Mucosa of gallbladder (tissue), 1 donor: ENCODE measurements around the gene G6PD. TPM values are rescaled to one million over a fixed set of nuclear protein-coding genes. Genes with fewer than 3 reads are reported as not detected.
"Not testable (repeated sequence)": the region's sequence is repeated elsewhere in the genome, so short reads cannot be mapped to it uniquely, and the experiment has no call there.

Experiments used
- DNase-seq: peaks from one replicate; pipeline ENCODE4 v3.0.0-alpha.2; 2020; ENCODE audit warnings: low spot score
- total RNA-seq: library from RNA; stranded (reverse); gene quantifications from one replicate; pipeline ENCODE4 v1.2.1, GENCODE V29; 2021
- donor health status: DM: no; HTN: no; CAD: no.

Gene G6PD
- total RNA-seq, 1 donor from 2014 or later: 119 TPM

DNA sequence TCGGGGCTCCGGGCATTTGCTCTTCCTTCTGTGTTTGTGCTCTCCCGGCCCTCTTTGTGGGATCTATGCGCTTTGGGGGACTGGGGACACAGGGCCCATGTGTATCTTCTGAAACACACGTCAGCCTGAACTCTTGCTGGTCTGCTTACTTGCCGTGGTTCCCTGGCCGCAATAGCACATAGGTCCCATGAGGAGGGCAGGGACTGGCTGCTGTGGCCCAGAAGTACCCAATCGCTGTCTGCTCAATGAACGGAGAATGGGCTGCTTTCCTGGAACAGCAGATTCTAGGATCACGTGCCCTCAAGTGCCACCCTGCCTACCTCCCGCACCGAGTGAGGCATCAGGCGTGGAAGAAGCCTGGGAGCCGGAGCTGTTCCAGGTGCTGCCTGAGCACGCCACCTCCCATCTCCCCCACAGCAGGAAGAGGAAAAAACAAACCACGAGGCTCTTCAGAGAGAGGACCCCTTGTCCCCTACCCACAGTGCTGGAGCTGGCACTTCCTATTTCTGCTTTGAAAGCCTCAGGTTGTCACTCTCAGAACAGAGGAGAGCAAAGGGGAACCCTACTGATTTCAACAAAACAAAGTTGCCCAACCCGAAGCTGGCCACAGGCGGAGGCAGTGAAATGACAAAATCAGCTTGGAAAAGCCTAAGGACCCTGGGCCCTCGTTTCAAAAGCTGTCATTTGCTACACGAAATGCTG lies 3.8 kb downstream of the G6PD start:
- DNase-seq: no peak

DNA sequence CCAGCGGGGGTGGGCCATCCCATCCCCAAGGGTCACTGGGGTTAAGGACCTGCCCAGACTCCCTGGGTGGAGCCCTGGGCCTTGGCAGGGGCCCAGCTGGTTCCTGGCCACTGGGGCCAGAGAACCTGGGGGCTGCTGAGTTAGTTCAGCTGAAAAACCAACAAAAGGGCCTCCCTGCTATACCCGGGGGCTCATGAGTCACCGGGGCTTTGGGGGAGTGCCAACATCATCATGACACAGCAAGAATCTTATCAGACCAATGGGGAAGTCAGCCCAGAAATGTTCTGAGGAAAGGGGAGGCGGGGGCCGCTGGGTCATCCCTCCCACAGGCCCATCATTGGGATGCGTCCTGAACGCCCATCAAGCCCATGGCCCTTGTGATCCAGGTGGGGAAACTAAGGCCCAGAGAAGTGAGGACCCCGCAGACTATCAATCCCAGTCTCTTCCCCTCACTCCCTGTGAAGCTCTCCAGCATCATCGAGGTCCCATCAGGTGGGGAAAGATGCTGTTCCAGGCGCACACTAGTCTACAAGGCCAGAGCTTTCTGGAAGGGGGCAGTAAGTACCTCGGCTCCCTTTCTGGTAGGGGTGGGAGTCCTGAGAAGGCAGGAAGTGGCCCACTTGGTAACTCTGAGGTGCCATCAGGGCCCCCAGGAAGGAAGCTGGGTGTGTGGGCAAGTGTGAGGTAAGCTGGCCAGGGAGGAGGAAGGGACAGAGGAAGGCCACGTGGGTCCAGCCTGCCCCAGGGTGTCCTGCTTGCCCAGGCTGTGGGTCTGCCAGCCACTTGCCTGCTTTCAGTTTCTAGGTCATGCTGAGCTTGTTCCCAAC lies 4.5 kb downstream of the G6PD start:
- DNase-seq: peak; percentile 72

DNA sequence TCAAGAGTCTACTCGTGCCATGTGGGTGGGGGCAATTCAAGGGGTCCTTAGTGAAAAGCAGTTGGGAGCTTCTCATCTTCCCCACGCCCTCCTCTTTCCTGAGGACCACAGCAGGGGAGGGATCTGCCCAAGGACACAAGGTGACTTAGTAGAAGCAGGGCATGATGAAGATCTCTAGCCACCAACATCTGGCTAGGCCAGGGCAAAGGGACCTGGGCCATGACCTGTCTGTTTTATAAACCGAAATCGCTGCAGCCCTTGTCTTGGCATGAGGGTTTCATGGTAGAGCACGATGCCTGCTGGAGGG lies 5.1 kb downstream of the G6PD start:
- DNase-seq: no peak

DNA sequence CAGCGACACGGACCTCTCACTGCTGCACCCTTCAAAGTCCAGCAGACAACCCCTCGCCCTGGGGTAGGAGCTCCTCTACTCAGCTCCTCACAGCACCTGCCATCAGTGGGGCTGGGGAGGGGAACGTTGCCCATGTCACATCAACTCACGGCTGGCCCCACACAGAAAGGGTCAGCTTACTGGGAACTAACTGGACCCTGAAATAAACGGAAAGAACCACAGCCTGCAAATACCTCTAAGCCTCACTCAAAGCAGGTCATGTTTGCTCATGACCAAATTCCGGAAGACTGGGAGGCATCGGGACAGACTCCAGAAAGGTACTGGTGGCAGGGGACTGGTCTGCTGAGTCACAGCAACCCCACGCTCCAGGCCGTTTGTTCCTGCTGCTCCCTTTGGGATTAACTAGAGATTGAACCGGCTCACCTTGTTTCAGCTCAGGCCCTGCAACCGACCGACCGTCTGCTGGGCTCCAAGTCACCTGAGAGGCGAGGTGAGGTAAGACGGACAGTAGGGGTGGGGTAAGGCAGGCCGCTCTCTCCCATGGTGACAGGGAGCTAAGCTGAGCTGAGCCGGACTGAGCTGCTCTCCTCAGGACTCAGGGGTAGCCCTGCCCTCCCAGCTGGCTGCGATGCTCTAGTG lies 5.6 kb downstream of the G6PD start:
- peak; percentile 66 for DNase-seq

DNA sequence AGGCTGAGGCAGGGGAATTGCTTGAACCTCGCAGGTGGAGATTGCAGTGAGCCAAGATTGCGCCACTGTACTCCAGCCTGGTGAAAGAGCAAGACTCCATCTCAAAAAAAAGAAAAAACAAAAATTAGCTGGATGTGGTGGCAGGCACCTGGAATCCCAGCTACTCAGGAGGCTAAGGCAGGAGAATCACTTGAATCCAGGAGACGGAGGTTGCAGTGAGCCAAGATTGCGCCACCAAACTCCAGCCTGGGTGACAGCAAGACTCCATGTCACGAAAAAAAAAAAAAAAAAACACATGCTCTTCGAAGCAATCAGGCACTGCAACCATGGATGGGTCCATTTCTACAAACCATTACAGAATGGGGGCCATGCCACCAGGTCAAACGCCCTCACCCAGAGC lies 6.3 kb downstream of the G6PD start:
- DNase-seq: not testable (repeated sequence)

DNA sequence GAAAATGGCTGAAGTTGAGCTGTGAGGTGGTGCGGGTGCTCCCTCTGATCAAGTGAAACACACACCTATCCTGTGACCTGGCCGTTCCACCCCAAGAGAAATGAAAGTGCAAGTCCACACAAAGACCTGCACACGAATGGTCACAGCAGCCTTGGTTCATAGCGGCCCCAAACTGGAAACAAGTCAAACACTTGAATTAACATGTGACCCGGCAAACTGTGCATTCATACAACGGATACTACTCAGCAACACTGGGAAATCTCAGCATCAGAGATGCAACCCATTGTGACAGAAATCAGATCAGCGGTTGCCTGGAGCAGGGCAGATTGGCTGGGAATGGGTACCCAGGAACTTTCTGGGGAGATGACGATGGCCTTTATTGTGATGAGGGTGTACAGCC lies 7.6 kb downstream of the G6PD start:
- no peak for DNase-seq

DNA sequence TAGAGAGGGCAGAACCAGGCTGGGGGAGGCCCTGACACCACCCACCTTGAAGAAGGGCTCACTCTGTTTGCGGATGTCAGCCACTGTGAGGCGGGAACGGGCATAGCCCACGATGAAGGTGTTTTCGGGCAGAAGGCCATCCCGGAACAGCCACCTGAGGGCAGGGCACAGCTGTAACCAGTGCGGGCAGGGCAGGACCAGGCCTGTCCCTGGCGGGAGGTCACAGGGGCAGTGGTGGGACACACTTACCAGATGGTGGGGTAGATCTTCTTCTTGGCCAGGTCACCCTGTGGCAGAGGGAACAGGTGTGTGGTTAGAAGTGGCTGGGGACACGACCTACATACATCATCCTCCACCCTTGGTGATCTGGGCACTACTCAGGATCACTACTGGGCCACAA lies 10.8 kb downstream of the G6PD start:
- DNase-seq: no peak

DNA sequence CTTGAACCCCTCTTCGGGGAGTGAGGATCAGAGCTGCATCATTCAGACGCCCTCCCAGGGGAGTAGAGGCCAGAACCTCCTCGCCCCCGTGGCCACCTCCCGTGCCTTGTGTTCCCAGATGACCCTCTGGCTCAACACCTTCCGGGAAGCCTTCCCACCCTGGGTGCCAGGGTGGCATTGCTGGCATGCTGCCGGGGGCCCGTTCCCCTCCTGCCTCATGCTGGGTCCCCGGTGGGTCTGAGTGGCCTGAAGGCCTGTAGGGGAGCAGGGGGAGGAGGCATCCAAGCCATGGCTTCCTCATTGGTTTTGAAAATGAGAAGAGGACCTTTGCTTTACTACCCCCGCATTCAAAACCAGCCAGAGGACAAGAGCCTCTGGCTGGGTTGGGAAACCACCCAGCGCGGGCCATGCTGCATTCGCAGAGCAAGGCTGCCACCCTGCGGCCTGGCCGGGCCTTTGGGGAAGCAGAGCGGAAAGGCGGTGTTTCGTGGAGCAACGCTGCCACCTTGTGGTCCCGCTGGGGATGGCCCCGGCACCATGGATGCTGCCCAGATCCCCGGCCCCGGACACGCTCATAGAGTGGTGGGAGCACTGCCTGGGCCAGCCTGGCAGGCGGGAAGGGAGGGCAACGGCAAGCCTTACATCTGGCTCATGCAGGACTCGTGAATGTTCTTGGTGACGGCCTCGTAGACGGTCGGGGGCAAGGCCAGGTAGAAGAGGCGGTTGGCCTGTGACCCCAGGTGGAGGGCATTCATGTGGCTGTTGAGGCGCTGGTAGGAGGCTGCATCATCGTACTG lies 11.9 kb downstream of the G6PD start:
- DNase-seq: peak; percentile 89

DNA sequence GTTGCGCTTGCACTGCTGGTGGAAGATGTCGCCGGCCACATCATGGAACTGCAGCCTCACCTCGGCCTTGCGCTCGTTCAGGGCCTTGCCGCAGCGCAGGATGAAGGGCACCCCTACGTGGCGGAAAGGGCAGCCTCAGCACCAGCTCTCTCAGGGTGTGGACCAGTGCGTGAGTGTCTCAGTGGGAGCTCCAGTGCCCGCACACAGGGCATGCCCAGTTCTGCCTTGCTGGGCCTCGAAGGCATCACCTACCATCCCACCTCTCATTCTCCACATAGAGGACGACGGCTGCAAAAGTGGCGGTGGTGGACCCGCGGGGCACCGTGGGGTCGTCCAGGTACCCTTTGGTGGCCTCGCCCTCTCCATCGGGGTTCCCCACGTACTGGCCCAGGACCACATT lies 14.0 kb downstream of the G6PD start:
- no peak for DNase-seq

DNA sequence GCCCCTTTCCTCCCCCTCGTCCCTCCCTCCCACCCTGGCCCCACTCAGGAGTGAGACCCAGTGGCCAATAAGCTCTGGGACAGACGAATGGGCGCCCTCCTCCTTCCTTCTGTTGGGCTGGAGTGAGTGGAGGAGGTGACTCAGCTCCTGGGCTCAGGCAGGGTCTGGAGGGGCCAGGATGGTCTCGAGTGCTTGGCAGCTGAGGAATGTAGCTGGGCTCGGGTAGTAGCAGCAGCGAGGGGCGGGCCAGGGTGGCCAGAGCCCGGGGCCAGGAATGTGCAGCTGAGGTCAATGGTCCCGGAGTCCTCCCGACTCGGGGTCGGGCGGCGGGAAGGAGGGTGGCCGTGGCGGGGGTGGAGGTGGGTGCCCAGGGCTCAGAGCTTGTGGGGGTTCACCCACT lies 15.0 kb downstream of the G6PD start:
- DNase-seq: no peak

DNA sequence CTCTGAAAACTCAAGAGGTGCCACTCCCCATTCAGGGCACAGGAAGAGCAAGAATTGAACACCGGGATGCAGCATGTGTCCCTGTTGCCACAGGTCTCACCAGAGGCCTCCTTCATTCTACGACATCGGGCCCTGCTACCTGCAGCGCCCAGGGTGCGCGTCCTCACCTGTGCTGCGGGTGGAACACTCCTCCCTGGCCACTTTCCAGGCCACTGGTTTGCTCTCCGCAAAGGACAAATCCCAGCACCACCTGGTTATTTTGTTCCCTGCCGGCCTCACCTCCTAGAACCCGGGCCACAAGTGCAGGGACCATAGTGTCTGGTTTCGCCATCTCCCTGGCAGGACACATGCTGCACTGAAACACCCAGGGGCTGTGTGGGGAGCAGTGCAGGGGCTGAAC lies 16.4 kb downstream of the G6PD start:
- DNase-seq: no peak

DNA sequence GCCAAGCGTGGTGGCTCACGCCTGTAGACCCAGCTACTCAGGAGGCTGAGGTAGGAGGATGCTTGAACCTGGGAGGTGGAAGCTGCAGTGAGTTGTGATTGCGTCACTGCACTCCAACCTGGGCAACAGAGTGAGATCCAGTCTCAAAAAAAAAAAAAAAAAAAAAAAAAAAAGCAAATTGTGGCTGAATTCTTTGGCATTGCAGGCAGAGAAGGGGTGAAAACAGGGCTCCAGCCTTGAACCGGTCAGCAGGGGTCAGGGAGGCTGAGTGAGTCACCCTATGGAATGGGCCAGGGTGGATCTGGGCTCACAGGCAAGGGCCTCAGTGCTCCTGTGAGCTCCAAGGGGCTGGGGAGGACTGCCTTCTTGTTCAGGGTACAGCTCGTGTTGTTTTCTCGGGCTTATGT lies 17.4 kb downstream of the G6PD start:
- no peak for DNase-seq

DNA sequence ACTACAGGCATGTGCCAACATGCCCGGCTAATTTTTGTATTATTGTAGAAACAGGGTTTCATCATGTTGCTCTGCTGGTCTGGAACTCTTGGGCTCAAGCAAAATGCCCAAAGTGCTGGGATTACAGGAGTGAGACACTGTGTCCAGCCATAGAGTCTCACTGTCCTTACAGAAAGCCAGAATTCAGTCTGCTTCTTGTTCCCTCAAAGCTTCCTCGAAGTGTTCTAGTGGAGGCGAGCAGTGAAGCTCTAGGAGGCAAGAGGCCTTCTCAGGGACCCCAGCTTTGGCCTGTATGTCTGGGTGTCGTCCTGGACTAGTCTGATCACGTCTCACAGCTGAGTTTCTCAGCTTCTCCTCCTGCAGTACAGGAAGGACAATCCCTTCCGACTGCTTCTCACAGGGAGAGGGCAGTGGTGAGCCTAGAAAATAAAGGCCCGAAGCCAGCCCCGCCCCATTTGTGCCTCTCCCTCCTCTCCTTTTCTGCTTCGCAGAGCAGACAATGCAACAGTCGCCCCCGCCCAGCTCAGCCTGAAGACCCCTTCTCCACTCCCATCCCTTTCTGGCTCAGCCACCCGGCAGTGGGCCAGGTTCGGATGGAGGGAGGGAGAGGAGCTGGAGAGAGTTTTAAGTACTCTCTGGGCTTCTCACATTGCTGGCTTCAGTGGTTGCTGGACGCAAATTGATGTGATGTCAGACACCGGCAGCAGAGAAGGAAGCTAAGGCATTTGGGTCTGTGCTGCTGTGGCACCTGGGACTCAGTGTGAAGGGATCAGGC lies 19.6 kb downstream of the G6PD start:
- DNase-seq: peak; percentile 80

DNA sequence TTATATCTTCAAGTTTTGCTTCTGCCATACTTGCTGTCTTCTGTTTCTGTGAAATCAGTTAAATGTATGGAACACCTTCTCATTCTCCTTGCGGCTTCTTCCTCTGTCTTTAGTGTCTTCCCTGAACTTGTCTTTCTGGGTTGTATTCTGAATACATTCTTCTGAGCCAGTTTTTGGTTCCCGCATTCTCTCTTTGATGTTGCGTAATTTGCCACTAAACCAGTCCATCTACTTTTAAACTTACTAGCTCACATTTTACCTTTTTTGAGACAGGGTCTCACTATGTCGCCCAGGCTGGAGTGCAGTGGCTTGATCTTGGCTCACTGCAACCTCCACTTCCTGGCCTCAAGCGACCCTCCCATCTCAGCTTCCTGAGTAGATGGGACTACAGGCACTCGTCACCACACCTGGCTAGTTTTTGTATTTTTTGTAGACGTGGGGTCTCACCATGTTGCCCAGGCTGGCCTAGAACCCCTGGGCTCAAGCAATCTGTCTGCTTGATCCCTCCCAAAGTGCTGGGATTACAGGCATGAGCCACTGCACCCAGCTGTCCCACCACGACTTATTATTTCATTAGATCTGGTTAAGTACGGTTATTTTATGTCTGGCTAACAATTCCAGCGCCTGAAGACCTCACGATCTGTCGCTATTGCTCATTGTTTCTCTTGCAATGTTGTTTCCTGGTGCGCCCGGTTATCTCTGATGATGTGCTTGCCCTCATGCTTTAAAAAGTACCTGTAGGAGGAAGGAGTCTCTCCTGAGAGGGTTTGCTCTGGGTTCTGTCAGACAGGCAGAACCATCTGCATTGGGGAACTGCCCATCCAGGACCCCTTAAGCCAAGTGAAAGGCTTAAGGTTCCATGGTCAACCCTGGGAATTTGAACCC lies 20.8 kb downstream of the G6PD start:
- no peak for DNase-seq

DNA sequence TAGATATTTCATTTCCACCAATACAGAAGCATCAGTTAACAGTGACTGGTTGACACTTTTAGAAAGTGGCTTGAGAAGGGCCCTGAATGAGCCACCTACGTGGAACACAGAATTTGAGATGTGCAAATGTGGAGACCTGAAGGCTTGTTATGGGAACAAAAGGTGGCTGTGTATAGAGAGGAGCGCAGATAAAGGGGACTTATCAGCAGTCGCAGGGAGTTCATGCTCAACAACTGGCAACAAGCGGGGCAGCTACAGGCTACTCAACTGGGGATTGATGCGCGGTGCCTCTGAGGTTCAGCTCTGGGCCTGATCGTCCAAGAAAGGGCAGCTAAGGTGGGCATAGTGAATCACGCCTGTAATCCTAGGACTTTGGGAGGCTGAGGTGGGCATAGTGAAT lies 27.3 kb downstream of the G6PD start:
- DNase-seq: no peak

DNA sequence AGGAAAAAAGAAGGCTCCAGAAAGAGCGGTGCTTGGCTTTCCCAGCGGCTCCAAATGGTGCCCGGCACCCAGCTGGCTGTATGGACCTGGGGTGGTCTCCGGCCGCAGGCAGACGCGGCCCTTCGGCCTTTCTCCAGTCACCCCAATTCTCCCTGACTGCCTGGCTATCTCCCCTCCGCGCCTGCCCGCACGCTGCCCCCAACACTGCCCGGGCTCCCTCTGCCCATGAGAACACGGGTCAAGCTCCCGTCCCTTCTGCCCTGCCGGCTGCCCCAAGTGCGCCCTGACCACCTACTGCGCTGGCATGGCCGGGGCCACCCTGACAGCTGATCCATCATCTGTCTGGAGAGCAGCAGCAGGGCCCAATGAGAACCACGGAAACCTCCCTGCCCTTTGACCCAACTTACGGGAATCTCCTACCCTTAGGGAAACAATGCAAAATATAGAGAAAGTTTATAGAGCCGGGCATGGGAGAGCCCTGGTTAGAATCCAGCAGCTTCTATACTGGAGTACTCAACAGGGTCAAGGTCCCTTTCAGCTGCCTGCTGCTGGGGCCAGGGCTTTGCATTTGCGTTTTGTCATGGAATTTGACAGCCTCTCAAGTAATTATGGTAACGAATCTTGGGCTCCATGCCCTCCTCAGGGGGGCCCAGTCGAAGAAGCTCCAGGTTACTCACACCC lies 29.4 kb downstream of the G6PD start:
- DNase-seq: no peak

DNA sequence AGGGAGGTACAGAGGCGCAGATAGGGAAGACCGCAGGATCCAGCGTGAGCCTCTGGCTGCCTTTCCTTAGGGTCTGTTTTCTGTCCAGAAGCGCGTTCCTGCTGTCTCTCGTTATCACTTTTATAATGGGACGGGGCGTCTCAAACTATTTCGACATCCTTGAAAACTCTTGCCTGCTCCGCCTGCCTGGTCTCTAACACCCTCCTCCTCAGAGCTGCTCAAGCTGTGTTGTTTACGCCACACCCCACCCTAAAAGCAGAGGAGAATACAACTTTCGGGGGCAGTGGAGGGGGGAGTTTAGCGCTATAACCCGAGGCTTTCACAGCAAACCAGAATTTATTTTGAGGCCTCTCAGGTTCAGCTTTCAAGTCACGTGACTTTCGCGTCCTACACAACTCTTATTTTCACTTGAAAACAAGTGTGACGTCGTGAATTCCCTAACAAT lies 30.0 kb downstream of the G6PD start:
- peak; percentile 62 for DNase-seq

DNA sequence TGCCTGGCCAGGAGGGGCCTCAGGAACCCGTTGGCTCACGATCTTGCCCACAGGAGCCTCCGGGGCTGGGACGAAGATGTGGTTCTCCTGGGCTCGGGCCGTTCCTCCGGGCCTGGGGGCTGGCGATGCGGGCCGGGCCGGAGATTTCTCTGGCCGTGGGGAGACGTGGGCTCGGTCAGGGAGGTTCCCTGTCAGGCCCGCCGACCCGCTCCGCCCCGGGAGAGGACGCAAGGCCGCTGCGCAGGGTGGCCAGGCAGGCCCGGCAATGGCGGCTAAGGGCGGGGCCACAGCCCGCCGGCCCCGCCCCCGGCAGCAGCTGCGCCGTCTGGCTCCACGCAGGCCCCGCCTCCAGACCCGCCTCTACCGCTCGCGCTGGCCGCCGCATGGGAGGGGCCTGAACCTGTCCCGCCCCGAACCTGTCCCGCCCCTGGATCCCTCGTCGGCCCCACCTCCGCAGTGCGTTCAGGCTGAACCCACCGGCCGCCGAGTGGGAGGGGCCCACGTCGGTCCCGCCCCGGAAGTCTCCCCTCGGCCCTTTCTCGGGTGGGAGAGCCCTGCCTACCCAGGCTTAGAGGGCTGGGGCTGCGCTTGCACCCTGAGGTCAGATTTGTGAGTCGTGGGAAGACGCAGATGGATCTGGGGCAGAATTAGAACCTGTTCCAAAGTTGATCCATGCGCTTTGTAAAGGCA lies 30.5 kb downstream of the G6PD start, which contains the start of gene FAM3A:
Gene FAM3A, minus strand, starts transcription at position 267 of the 690 bp plus-strand sequence. CDS start 460 bp downstream, outside the sequence.
- peak; percentile 93 for DNase-seq
